Ishikawa (cell line): ENCODE data around the gene MTMR2.

Source experiments
- CEBPB ChIP-seq: IDR thresholded peaks from 2 replicates; pipeline ENCODE4 v1.6.1; 2012
- EP300 ChIP-seq: IDR thresholded peaks from 2 replicates; pipeline ENCODE4 v1.6.1; 2012; ENCODE audit warnings: borderline replicate concordance
- NFIC ChIP-seq: IDR thresholded peaks from 2 replicates; pipeline ENCODE4 v1.6.1; 2012
- RAD21 ChIP-seq: IDR thresholded peaks from 2 replicates; pipeline ENCODE4 v1.6.1; 2012; ENCODE audit warnings: low read depth
- REST ChIP-seq: IDR thresholded peaks from 2 replicates; pipeline ENCODE4 v1.6.1; 2012; ENCODE audit warnings: low read depth, mild to moderate bottlenecking
- TAF1 ChIP-seq: IDR thresholded peaks from 2 replicates; pipeline ENCODE4 v1.6.1; 2012; ENCODE audit warnings: low read depth, mild to moderate bottlenecking
- TCF12 ChIP-seq: IDR thresholded peaks from 2 replicates; pipeline ENCODE4 v1.6.1; 2012; ENCODE audit warnings: low read depth
- USF1 ChIP-seq: IDR thresholded peaks from 2 replicates; pipeline ENCODE4 v1.6.1; 2012
- YY1 ChIP-seq: IDR thresholded peaks from 2 replicates; pipeline ENCODE4 v1.6.1; 2012; ENCODE audit warnings: low read depth
- ZBTB7A ChIP-seq: IDR thresholded peaks from 2 replicates; pipeline ENCODE4 v1.6.1; 2012; ENCODE audit warnings: low read depth

- TF ChIP-seq REST (no peak), TAF1 (no peak), USF1 (no peak), EP300 (no peak), CEBPB (no peak), YY1 (no peak), ZBTB7A (no peak), TCF12 (no peak), RAD21 (no peak), NFIC (no peak)
Measured at GRCh38 chr11:95853138-95853537, 70.8 kb downstream of the MTMR2 start.
